H4 (cell line): Measurements from ENCODE around the gene MSH6. TPM values are rescaled to one million over a fixed set of nuclear protein-coding genes. Genes with fewer than 3 reads are reported as not detected.
"Not testable (repeated sequence)": the region's sequence is repeated elsewhere in the genome, so short reads cannot be mapped to it uniquely, and the experiment has no call there.

Experiments
- DNase-seq: peaks from one replicate; pipeline ENCODE4 v3.0.0-alpha.2; 2015; ENCODE audit warnings: low spot score
- total RNA-seq: library from RNA; depleted of rRNA; stranded (reverse); fragments of >200 nt; shearing (Covaris generic); gene quantifications from 2 replicates; pipeline ENCODE4 v1.2.3, GENCODE V29; 2014; rRNA removed

Gene MSH6
- total RNA-seq, 1 experiment from 2014 or later, result 66.7 TPM

DNA sequence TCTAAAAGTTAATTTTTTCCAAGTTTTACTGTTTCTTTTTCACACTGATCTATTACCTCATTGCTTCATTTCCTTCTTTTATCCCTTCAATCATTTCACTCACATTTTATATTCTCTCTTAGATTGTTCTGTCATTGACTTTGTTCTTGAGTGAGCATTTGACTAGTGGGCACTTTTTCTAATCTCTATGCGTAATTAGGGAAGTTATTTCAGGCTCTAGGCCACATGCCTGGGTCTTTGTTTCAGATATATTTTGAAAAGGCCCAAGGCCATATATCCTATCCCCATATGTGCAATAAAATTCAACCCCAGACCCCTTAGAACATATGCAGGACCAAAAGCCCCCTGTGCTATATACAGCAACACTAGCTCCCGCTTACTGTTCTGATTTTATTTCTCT lies 61.2 kb downstream of the MSH6 start:
- DNase-seq, result no peak

- DNase-seq, result no peak
These were observed 66.4 kb downstream of the MSH6 start for GRCh38 chr2:47849368-47849767.

DNA sequence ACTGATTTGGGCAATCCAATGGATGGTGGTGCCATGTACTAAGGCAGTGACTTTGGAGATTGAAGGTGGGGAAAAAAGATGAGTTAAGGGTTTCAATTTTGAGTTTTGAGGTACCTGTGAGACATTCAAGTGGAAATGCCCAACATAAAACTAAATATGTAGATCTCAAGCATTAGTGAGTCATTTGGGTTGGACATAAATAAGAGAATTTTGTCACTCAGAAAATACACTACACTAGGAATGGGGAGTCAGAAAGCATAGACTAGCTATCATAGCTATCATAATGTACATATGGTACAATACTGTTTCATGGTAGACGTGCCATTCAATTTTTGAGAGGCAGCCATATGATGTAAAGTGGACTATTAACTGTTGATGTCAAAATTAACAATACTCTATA lies 67.3 kb downstream of the MSH6 start:
- no peak for DNase-seq

DNA sequence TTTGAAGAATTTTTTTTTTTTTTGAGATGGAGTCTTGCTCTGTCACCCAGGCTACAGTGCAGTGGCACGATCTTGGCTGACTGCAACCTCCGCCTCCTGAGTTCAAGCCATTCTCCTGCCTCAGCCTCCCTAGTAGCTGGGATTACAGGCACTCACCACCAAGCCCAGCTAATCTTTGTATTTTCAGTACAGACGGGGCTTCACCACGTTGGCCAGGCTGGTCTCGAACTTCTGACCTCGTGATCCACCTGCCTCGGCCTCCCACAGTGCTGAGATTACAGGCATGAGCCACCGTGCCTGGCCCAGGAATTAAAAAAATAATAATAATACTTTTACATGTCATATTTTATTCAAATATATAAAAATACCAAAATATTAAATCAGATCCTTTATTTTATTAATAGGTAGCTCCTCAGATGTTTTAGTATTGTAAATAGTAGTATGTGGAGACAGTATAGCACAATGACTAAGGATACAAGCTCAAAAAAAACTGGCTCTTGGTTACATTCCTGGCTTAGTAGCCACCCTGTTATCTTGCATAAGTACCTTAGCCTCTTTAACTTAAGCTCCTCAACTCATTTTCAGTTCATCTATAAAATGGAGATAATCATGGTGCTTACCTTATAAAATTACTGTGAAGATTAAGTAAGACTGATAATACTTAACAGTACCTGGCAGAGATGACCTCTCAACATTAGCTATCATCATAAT lies 70.3 kb downstream of the MSH6 start:
- DNase-seq, result not testable (repeated sequence)

Other genes with a start within 250 kb of the MSH6 start
- not detected in 2 replicates for gene KCNK12, start 212.2 kb upstream of the MSH6 start, total RNA-seq
- 22.5 and 25.7 TPM in 2 replicates for gene FBXO11, start 123.4 kb downstream of the MSH6 start, total RNA-seq